HCT116 (cell line): ENCODE measurements around the gene THAP3. TPM values are rescaled to one million over a fixed set of nuclear protein-coding genes. Genes with fewer than 3 reads are reported as not detected.

ENCODE experiments used
- ATAC-seq: fragments of 200-7000 bp; cut with Tn5 transposase; 2 replicates; pipeline ENCODE4 v1.9.1; 2020; ENCODE audit warnings: mild to moderate bottlenecking, moderate library complexity
- BruUV-seq: library from RNA; stranded (reverse); fragments of 400-500 nt; replicated peaks from 2 replicates; lab custom pipeline; 2021; lab: Mats Ljungman, UMichigan
- CTCF ChIA-PET: fragments of 300-600 bp; sonication (Branson Sonifier 250); formaldehyde crosslinking; loops from one replicate; lab custom pipeline; 2021; ENCODE audit warnings: antibody characterized with exemption; lab: Charles Lee
- POLR2A ChIA-PET: fragments of 300-600, 350-600 bp; sonication (Branson Sonifier 250); formaldehyde crosslinking; loops from one replicate; lab custom pipeline; 2021; ENCODE audit warnings: antibody characterized with exemption; lab: Charles Lee
- RAD21 ChIA-PET, 2 experiments: fragments of 300-600 bp; sonication (Branson Sonifier 250); formaldehyde crosslinking; loops; one replicate each; lab custom pipeline; 2023; ENCODE audit warnings: low total read pairs in 2 of 2; ENCODE audit not compliant: uncharacterized antibody in 2 of 2, unreplicated experiment in 2 of 2, low non-redundant PET in 1 of 2; lab: Charles Lee
- DNase-seq: peaks from one replicate; pipeline ENCODE4 v3.0.0-alpha.2; 2010; ENCODE audit warnings: low read depth, low spot score
- H2AFZ ChIP-seq: fragments of 200-600 bp; shearing (Covaris generic), sonication (generic); 2 replicates; pipeline ENCODE4 v1.6.1; 2017; ENCODE audit warnings: low read depth, mixed run types, mixed read lengths, antibody characterized with exemption, low read length; ENCODE audit not compliant: poor library complexity, severe bottlenecking
- H3K27ac ChIP-seq: 2 replicates; pipeline ENCODE4 v1.5.1; 2012; ENCODE audit warnings: low read depth, low read length
- H3K27me3 ChIP-seq: fragments of 200-600 bp; sonication (generic); 2 replicates; pipeline ENCODE4 v1.6.1; 2016; ENCODE audit warnings: mixed run types, low read length, mixed read lengths; ENCODE audit not compliant: insufficient read depth
- H3K36me3 ChIP-seq, 2 experiments: fragments of 200-500 bp in 1 of 2; fragments of 200-600 bp in 1 of 2; sonication (Bioruptor generic) in 1 of 2; sonication (generic) in 1 of 2; 2 replicates each; pipeline versions ENCODE4 v1.5.1 to v1.6.1; 2014 to 2016; ENCODE audit warnings: low read length in 2 of 2, inconsistent platforms in 1 of 2, mixed read lengths in 1 of 2, mixed run types in 1 of 2; ENCODE audit not compliant: insufficient read depth in 2 of 2, control insufficient read depth in 1 of 2
- H3K4me1 ChIP-seq, 2 experiments: fragments of 200-600 bp in 1 of 2; sonication (generic) in 1 of 2; 2 replicates each; pipeline versions ENCODE4 v1.5.1 to v1.6.1; 2012 to 2017; ENCODE audit warnings: low read length in 2 of 2, inconsistent platforms in 1 of 2, mild to moderate bottlenecking in 1 of 2, mixed read lengths in 1 of 2, mixed run types in 1 of 2, moderate library complexity in 1 of 2; ENCODE audit not compliant: insufficient read depth in 2 of 2, control insufficient read depth in 1 of 2
- H3K4me2 ChIP-seq: fragments of 200-600 bp; sonication (generic); 2 replicates; pipeline ENCODE4 v1.6.1; 2017; ENCODE audit warnings: mixed run types, low read length, mixed read lengths
- H3K4me3 ChIP-seq, 2 experiments: fragments of 200-600 bp in 1 of 2; sonication (generic) in 1 of 2; replicated peaks in 1 of 2; 2 replicates each; pipeline ENCODE4 v1.5.1; 2011 to 2016; ENCODE audit warnings: low read length in 2 of 2, control low read depth in 1 of 2, low read depth in 1 of 2, mild to moderate bottlenecking in 1 of 2, mixed read lengths in 1 of 2, mixed run types in 1 of 2
- H3K79me2 ChIP-seq: fragments of 200-600 bp; sonication (generic); 2 replicates; pipeline ENCODE4 v1.6.1; 2017; ENCODE audit warnings: mild to moderate bottlenecking, mixed run types, low read length, moderate library complexity, mixed read lengths; ENCODE audit not compliant: insufficient read depth
- H3K9ac ChIP-seq: fragments of 200-600 bp; sonication (generic); 2 replicates; pipeline ENCODE4 v1.6.1; 2016; ENCODE audit warnings: low read length, mixed read lengths
- H3K9me2 ChIP-seq: fragments of 200-600 bp; sonication (generic), shearing (Covaris generic); 2 replicates; pipeline ENCODE4 v1.6.1; 2017; ENCODE audit warnings: mixed run types, mild to moderate bottlenecking, moderate library complexity; ENCODE audit not compliant: insufficient read depth
- H3K9me3 ChIP-seq, 2 experiments: fragments of 200-500 bp in 1 of 2; fragments of 200-600 bp in 1 of 2; sonication (Bioruptor generic) in 1 of 2; sonication (generic) in 1 of 2; 2 replicates each; pipeline ENCODE4 v1.6.1; 2014 to 2017; ENCODE audit warnings: low read length in 2 of 2, mixed read lengths in 2 of 2, inconsistent platforms in 1 of 2, low read depth in 1 of 2, mild to moderate bottlenecking in 1 of 2, mixed run types in 1 of 2, moderate library complexity in 1 of 2; ENCODE audit not compliant: control insufficient read depth in 1 of 2, insufficient read depth in 1 of 2
- H4K20me1 ChIP-seq: fragments of 200-600 bp; sonication (generic), shearing (Covaris generic); 2 replicates; pipeline ENCODE4 v1.6.1; 2017; ENCODE audit warnings: mixed run types, mild to moderate bottlenecking, moderate library complexity; ENCODE audit not compliant: insufficient read depth
- CBX3 ChIP-seq: IDR thresholded peaks from 2 replicates; pipeline ENCODE4 v1.6.1; 2012; ENCODE audit warnings: low read depth
- CEBPB ChIP-seq: IDR thresholded peaks from 2 replicates; pipeline ENCODE4 v1.6.1; 2012; ENCODE audit warnings: low read depth
- EGR1 ChIP-seq: IDR thresholded peaks from 2 replicates; pipeline ENCODE4 v1.6.1; 2012; ENCODE audit warnings: low read depth
- EZH2 ChIP-seq: fragments of 200-600 bp; sonication (generic); IDR thresholded peaks from 2 replicates; pipeline ENCODE4 v1.6.1; 2017; ENCODE audit warnings: antibody characterized with exemption, mixed run types
- EZH2phosphoT487 ChIP-seq: fragments of 200-600 bp; IDR thresholded peaks from 2 replicates; pipeline ENCODE4 v1.6.1; 2018; ENCODE audit warnings: antibody characterized with exemption, borderline replicate concordance
- FOSL1 ChIP-seq: IDR thresholded peaks from 2 replicates; pipeline ENCODE4 v1.6.1; 2012; ENCODE audit warnings: low read depth
- JUND ChIP-seq: IDR thresholded peaks from 2 replicates; pipeline ENCODE4 v1.6.1; 2012
- POLR2A ChIP-seq: IDR thresholded peaks from 2 replicates; pipeline ENCODE4 v1.7.0; 2011; ENCODE audit warnings: borderline replicate concordance; ENCODE audit not compliant: insufficient read depth, insufficient read length; ENCODE audit errors: extremely low read depth
- POLR2AphosphoS5 ChIP-seq: IDR thresholded peaks from 2 replicates; pipeline ENCODE4 v1.6.1; 2011; ENCODE audit warnings: mild to moderate bottlenecking, low read depth, low read length, moderate library complexity
- SIN3A ChIP-seq: IDR thresholded peaks from 2 replicates; pipeline ENCODE4 v1.6.1; 2012; ENCODE audit warnings: low read depth
- SP1 ChIP-seq: IDR thresholded peaks from 2 replicates; pipeline ENCODE4 v1.6.1; 2012; ENCODE audit warnings: low read depth
- SRF ChIP-seq: IDR thresholded peaks from 2 replicates; pipeline ENCODE4 v1.6.1; 2012; ENCODE audit warnings: low read depth
- TCF7L2 ChIP-seq: IDR thresholded peaks from 2 replicates; pipeline ENCODE4 v1.7.0; 2011; ENCODE audit warnings: borderline replicate concordance, inconsistent platforms; ENCODE audit not compliant: insufficient read depth, insufficient read length; ENCODE audit errors: extremely low read depth
- YY1 ChIP-seq: IDR thresholded peaks from 2 replicates; pipeline ENCODE4 v1.6.1; 2011; ENCODE audit warnings: low read length, low read depth, moderate library complexity, mild to moderate bottlenecking; ENCODE audit not compliant: insufficient replicate concordance; ENCODE audit errors: extremely low read depth
- ZNF274 ChIP-seq: fragments of 200-500 bp; sonication (Bioruptor generic); IDR thresholded peaks from 2 replicates; pipeline ENCODE4 v1.6.1; 2014; ENCODE audit warnings: mild to moderate bottlenecking, low read depth, low read length, inconsistent platforms
- intact Hi-C: fragments of 100-400 bp; cut with micrococcal nuclease; formaldehyde crosslinking; loops from 2 replicates; pipeline ENCODE4 v1.10.0; 2022
- total RNA-seq: library from RNA; stranded (reverse); gene quantifications from one replicate; pipeline ENCODE4 v1.2.1, GENCODE V29; 2021; ENCODE audit not compliant: unreplicated experiment
- TF ChIP-seq, protein P1 (sequence below): IDR thresholded peaks from 2 replicates; pipeline ENCODE4 v1.6.1; 2012
- TF ChIP-seq, protein P2 (sequence below): IDR thresholded peaks from 2 replicates; pipeline ENCODE4 v1.6.1; 2011; ENCODE audit warnings: mild to moderate bottlenecking, low read length, moderate library complexity; ENCODE audit not compliant: insufficient replicate concordance; ENCODE audit errors: extremely low read depth
- TF ChIP-seq, protein P3 (sequence below): IDR thresholded peaks from 2 replicates; pipeline ENCODE4 v1.6.1; 2012

THAP3 gene
- total RNA-seq, 1 experiment from 2014 or later: 23.1 TPM

DNA sequence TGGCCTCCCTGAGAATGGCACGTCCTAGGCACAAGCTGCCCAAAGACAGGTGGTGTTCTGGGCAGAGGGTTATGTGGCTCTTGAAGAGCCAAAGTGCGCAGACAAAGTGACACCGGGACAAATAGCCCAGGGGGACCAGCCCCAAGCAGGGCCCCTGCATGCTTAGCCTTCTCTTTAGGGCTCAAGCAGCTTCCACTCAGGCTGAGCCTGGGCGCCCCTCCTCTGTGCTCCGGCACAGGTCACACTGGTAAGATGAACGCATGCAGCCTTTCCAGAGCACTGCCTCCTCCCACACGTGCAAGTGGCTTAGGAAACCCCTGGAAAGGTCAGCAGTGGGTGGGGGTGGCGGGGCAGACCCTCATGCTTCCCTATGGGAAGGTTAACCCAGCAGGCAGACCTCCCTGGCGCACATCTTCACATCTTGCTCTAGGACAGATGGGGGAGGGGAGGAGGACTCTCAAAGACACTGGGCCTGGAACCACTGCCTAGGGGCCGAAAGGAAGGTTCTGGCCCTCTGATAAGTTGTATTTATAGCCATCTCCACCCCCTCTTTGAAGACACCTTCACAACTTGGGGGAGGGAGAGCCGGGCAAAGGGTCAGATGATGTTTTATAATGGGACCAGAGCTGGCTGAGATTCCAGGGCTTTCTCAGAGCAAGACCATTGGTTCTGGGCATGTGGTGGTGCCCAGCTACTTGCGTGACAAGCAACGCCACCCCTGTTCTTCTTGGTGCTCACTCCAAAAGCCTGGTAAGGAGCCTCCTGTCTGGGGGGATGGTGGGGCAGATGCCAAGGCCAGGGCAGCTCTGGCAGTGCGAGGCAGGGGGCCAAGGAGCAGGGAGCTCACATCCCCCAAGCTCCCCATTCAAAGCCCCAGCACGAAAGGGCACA lies 27.5 kb upstream of the THAP3 start:
- no peaks in the 10 kb centered on the region for H3K9me2 ChIP-seq
- no peaks in the 10 kb centered on the region for H3K9me3 ChIP-seq
- H3K4me3 ChIP-seq: no peak overlapping the region
- H3K36me3 ChIP-seq: peaks cover 22 to 72% of the 10 kb centered on the region in 2 experiments; a peak in 3 of 4 replicates
- TF ChIP-seq FOSL1 (no peak), EGR1 (no peak), POLR2AphosphoS5 (no peak), YY1 (no peak), CBX3 (no peak), POLR2A (no peak), EZH2 (no peak), CEBPB (no peak)
- H3K27ac ChIP-seq: no peak overlapping the region; the same call in 1 of the 2 replicates
- peaks cover 8 to 14% of the 10 kb centered on the region in 2 experiments for H3K4me1 ChIP-seq
- H3K9ac ChIP-seq: no peak overlapping the region
- no peak overlapping the region for H3K4me2 ChIP-seq
- peaks cover 95% of the 10 kb centered on the region for H3K79me2 ChIP-seq
- no peaks in the 10 kb centered on the region for H3K27me3 ChIP-seq
- H4K20me1 ChIP-seq: peaks cover 14% of the 10 kb centered on the region; the same call in 1 of the 2 replicates
- H2AFZ ChIP-seq: no peak overlapping the region
- POLR2A ChIA-PET: no interaction called here
- RAD21 ChIA-PET: no interaction called here
- ATAC-seq (no peak), DNase-seq (no peak)
- CTCF ChIA-PET: no interaction called here
- BruUV-seq: no TSS peak
- intact Hi-C loops: no loop called here

DNA sequence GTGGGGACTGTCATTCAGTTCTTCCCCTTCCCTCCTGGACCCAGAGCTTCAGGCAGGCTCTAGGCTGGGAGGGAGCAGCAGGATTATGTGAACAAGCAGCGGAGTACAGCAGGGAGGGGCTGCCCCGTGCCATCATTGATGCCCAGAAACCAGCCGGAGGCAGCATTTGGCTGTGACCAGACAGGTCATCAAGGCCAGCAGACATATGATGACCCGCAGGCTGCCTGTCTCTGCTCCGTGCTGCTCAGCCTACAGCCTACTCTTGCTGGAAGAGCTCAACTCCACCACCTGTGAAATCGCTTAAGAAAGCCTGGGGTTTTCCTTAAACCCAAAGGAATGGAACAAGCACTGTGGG lies 26.9 kb upstream of the THAP3 start:
- Histone ChIP-seq H3K36me3 (peaks cover 22 to 66% of the 10 kb centered on the region in 2 experiments; a peak in 3 of 4 replicates), H3K9me3 (no peaks in the 10 kb centered on the region), H3K4me2 (no peak overlapping the region), H3K4me3 (no peak overlapping the region), H3K4me1 (peaks cover 8 to 14% of the 10 kb centered on the region in 2 experiments), H4K20me1 (peaks cover 14% of the 10 kb centered on the region; the same call in 1 of the 2 replicates), H3K9ac (no peak overlapping the region), H3K79me2 (peaks cover 94% of the 10 kb centered on the region), H3K27me3 (no peaks in the 10 kb centered on the region), H3K27ac (no peak overlapping the region), H2AFZ (no peak overlapping the region), H3K9me2 (no peaks in the 10 kb centered on the region)
- no peak for ATAC-seq
- ChIA-PET RAD21 (no interaction called here), POLR2A (interaction anchor here (0.6 kb wide), 1 partner anchor 18 kb away, joined by 3 read pairs; the partner anchor contains the start of gene ZBTB48), CTCF (no interaction called here)
- BruUV-seq: no TSS peak
- DNase-seq: no peak
- intact Hi-C loops: no loop called here
- TF ChIP-seq POLR2AphosphoS5 (no peak), SRF (no peak), TCF7L2 (no peak), JUND (no peak), EZH2phosphoT487 (no peak), YY1 (no peak), SP1 (no peak), EGR1 (no peak), SIN3A (no peak), CBX3 (no peak), ZNF274 (no peak)
- TF ChIP-seq, protein P1, sequence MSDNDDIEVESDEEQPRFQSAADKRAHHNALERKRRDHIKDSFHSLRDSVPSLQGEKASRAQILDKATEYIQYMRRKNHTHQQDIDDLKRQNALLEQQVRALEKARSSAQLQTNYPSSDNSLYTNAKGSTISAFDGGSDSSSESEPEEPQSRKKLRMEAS: no peak
- TF ChIP-seq, protein P2, sequence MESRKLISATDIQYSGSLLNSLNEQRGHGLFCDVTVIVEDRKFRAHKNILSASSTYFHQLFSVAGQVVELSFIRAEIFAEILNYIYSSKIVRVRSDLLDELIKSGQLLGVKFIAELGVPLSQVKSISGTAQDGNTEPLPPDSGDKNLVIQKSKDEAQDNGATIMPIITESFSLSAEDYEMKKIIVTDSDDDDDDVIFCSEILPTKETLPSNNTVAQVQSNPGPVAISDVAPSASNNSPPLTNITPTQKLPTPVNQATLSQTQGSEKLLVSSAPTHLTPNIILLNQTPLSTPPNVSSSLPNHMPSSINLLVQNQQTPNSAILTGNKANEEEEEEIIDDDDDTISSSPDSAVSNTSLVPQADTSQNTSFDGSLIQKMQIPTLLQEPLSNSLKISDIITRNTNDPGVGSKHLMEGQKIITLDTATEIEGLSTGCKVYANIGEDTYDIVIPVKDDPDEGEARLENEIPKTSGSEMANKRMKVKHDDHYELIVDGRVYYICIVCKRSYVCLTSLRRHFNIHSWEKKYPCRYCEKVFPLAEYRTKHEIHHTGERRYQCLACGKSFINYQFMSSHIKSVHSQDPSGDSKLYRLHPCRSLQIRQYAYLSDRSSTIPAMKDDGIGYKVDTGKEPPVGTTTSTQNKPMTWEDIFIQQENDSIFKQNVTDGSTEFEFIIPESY: no peak
- TF ChIP-seq, protein P3, sequence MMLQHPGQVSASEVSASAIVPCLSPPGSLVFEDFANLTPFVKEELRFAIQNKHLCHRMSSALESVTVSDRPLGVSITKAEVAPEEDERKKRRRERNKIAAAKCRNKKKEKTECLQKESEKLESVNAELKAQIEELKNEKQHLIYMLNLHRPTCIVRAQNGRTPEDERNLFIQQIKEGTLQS: no peak
